H1 (cell line): ENCODE measurements around the gene CYSLTR1. TPM values are rescaled to one million over a fixed set of nuclear protein-coding genes. Genes with fewer than 3 reads are reported as not detected.

Experiments
- CTCF ChIA-PET: fragments of 300-600 bp; sonication (Branson Sonifier 250); formaldehyde crosslinking; loops from one replicate; lab custom pipeline; 2021; ENCODE audit not compliant: partially characterized antibody; lab: Charles Lee
- POLR2A ChIA-PET: fragments of 300-600 bp; sonication (Branson Sonifier 250); formaldehyde crosslinking; loops from one replicate; lab custom pipeline; 2021; ENCODE audit warnings: inconsistent platforms; ENCODE audit not compliant: partially characterized antibody; lab: Charles Lee
- DNase-seq, 2 experiments: peaks; one replicate each; pipeline versions ENCODE4 v3.0.0 to v3.0.0-alpha.2; 2010 to 2022; ENCODE audit warnings: low spot score in 2 of 2, low read depth in 1 of 2, mixed read lengths in 1 of 2
- FAIRE-seq: peaks from 2 replicates; lab custom pipeline; 2011; peaks lifted over from hg19 to GRCh38; lab: Jason Lieb, UNC
- H2AFZ ChIP-seq: 2 replicates; pipeline ENCODE4 v1.8.1; 2012; ENCODE audit warnings: low read length, inconsistent platforms
- H2AK5ac ChIP-seq: 2 replicates; pipeline ENCODE4 v1.6.1; 2013; ENCODE audit warnings: low read depth, low read length
- H2BK120ac ChIP-seq: replicated peaks from 2 replicates; pipeline ENCODE3; 2013; ENCODE audit warnings: low read depth, low read length, inconsistent platforms
- H2BK12ac ChIP-seq: 2 replicates; pipeline ENCODE4 v1.6.1; 2013; ENCODE audit warnings: low read depth, low read length
- H2BK15ac ChIP-seq: 2 replicates; pipeline ENCODE4 v1.6.1; 2013; ENCODE audit warnings: low read length
- H2BK20ac ChIP-seq: 2 replicates; pipeline ENCODE4 v1.6.1; 2013; ENCODE audit warnings: low read length
- H2BK5ac ChIP-seq: 2 replicates; pipeline ENCODE4 v1.6.1; 2013; ENCODE audit warnings: low read depth, low read length
- H3K14ac ChIP-seq: 2 replicates; pipeline ENCODE4 v1.6.1; 2013; ENCODE audit warnings: inconsistent platforms; ENCODE audit not compliant: insufficient read length
- H3K18ac ChIP-seq: 2 replicates; pipeline ENCODE4 v1.6.1; 2013; ENCODE audit warnings: low read length; ENCODE audit errors: extremely low read depth
- H3K23ac ChIP-seq: 2 replicates; pipeline ENCODE4 v1.6.1; 2013; ENCODE audit warnings: inconsistent platforms; ENCODE audit not compliant: insufficient read length
- H3K23me2 ChIP-seq: 2 replicates; pipeline ENCODE4 v1.6.1; 2013; ENCODE audit warnings: low read depth, low read length
- H3K27ac ChIP-seq: 2 replicates; pipeline ENCODE4 v1.6.1; 2011; ENCODE audit warnings: low read depth, low read length, inconsistent platforms
- H3K27me3 ChIP-seq, 4 experiments: replicated peaks in 1 of 4; 1 replicate in 1 of 4; 2 replicates in 3 of 4; pipeline versions ENCODE4 v1.6.1 to v1.8.1; 2011 to 2013; ENCODE audit warnings: low read length in 3 of 4, mild to moderate bottlenecking in 3 of 4, inconsistent platforms in 2 of 4, mixed read lengths in 2 of 4, moderate library complexity in 1 of 4; ENCODE audit not compliant: control insufficient read depth in 3 of 4, insufficient read depth in 3 of 4; ENCODE audit errors: extremely low read depth in 1 of 4
- H3K36me3 ChIP-seq, 4 experiments: 2 replicates each; pipeline versions ENCODE4 v1.6.1 to v1.8.1; 2011 to 2013; ENCODE audit warnings: mild to moderate bottlenecking in 4 of 4, low read length in 3 of 4, moderate library complexity in 2 of 4, control low read depth in 1 of 4, inconsistent platforms in 1 of 4; ENCODE audit not compliant: insufficient read depth in 4 of 4, control insufficient read depth in 2 of 4
- H3K4ac ChIP-seq: replicated peaks from 2 replicates; pipeline ENCODE3; 2013; ENCODE audit warnings: low read length, low read depth, mixed read lengths, inconsistent platforms; ENCODE audit not compliant: insufficient read length
- H3K4me1 ChIP-seq, 4 experiments: replicated peaks in 1 of 4; 1 replicate in 1 of 4; 2 replicates in 3 of 4; pipeline versions ENCODE4 v1.6.1 to v1.8.1; 2011 to 2013; ENCODE audit warnings: low read length in 3 of 4, inconsistent platforms in 2 of 4, mixed read lengths in 1 of 4; ENCODE audit not compliant: insufficient read depth in 4 of 4, control insufficient read depth in 3 of 4
- H3K4me2 ChIP-seq, 2 experiments: 2 replicates each; pipeline versions ENCODE4 v1.6.1 to v1.8.1; 2011 to 2013; ENCODE audit warnings: low read depth in 2 of 2, low read length in 2 of 2, control low read depth in 1 of 2, inconsistent platforms in 1 of 2, mild to moderate bottlenecking in 1 of 2; ENCODE audit not compliant: insufficient read depth in 1 of 2
- H3K4me3 ChIP-seq, 4 experiments: fragments of 200-600, 300-600 bp in 1 of 4; sonication (generic), shearing (Covaris generic), sonication (Bioruptor Twin) in 1 of 4; 2 replicates each; pipeline versions ENCODE4 v1.5.1 to v1.8.1; 2011 to 2016; ENCODE audit warnings: low read length in 4 of 4, low read depth in 3 of 4, control low read depth in 2 of 4, inconsistent platforms in 2 of 4, mild to moderate bottlenecking in 2 of 4, mixed read lengths in 1 of 4, moderate library complexity in 1 of 4; ENCODE audit not compliant: insufficient read depth in 2 of 4; ENCODE audit errors: extremely low read depth in 1 of 4
- H3K56ac ChIP-seq: replicated peaks from 2 replicates; pipeline ENCODE3; 2013; ENCODE audit warnings: low read depth, mild to moderate bottlenecking, mixed read lengths, low read length, inconsistent platforms; ENCODE audit not compliant: insufficient read length
- H3K79me1 ChIP-seq: 2 replicates; pipeline ENCODE4 v1.6.1; 2013; ENCODE audit warnings: low read depth, low read length, control low read depth
- H3K79me2 ChIP-seq, 2 experiments: 2 replicates each; pipeline versions ENCODE4 v1.6.1 to v1.8.1; 2012 to 2013; ENCODE audit warnings: low read length in 2 of 2, mild to moderate bottlenecking in 2 of 2, inconsistent platforms in 1 of 2; ENCODE audit not compliant: insufficient read depth in 2 of 2, control insufficient read depth in 1 of 2
- H3K9ac ChIP-seq, 4 experiments: replicated peaks in 1 of 4; 1 replicate in 1 of 4; 2 replicates in 3 of 4; pipeline versions ENCODE4 v1.6.1 to v1.8.1; 2011 to 2013; ENCODE audit warnings: low read depth in 3 of 4, low read length in 3 of 4, control low read depth in 2 of 4, mild to moderate bottlenecking in 2 of 4, moderate library complexity in 2 of 4, inconsistent platforms in 1 of 4; ENCODE audit errors: extremely low read depth in 1 of 4
- H3K9me3 ChIP-seq, 2 experiments: 2 replicates each; pipeline versions ENCODE4 v1.6.1 to v1.8.1; 2012 to 2013; ENCODE audit warnings: mild to moderate bottlenecking in 2 of 2, moderate library complexity in 2 of 2, control low read depth in 1 of 2, inconsistent platforms in 1 of 2, low read depth in 1 of 2, low read length in 1 of 2, mixed read lengths in 1 of 2; ENCODE audit not compliant: insufficient read depth in 2 of 2
- H4K20me1 ChIP-seq, 2 experiments: replicated peaks in 1 of 2; 2 replicates each; pipeline versions ENCODE3 to v1.8.1; 2011 to 2013; ENCODE audit warnings: inconsistent platforms in 2 of 2, low read length in 2 of 2, mild to moderate bottlenecking in 1 of 2; ENCODE audit not compliant: insufficient read depth in 2 of 2, control insufficient read depth in 1 of 2
- H4K5ac ChIP-seq: 2 replicates; pipeline ENCODE4 v1.6.1; 2013; ENCODE audit warnings: low read length, low read depth, mixed read lengths, inconsistent platforms; ENCODE audit not compliant: insufficient read length
- H4K8ac ChIP-seq: 2 replicates; pipeline ENCODE4 v1.8.0; 2013; ENCODE audit warnings: mild to moderate bottlenecking, moderate library complexity, low read length, inconsistent platforms; ENCODE audit not compliant: insufficient read depth; ENCODE audit errors: extremely low read depth
- H4K91ac ChIP-seq: replicated peaks from 2 replicates; pipeline ENCODE3; 2013; ENCODE audit warnings: low read length, mixed read lengths, inconsistent platforms; ENCODE audit not compliant: insufficient read length
- CBX5 ChIP-seq: fragments of 300-800, 300-1000 bp; sonication (generic); IDR thresholded peaks from 2 replicates; pipeline ENCODE4 v1.7.1; 2016; ENCODE audit warnings: antibody characterized with exemption, low read length, low read depth
- CEBPB ChIP-seq: IDR thresholded peaks from 2 replicates; pipeline ENCODE4 v1.6.1; 2012; ENCODE audit warnings: low read depth, low read length
- CTBP2 ChIP-seq: IDR thresholded peaks from 2 replicates; pipeline ENCODE4 v1.7.0; 2011; ENCODE audit warnings: borderline replicate concordance, mild to moderate bottlenecking, moderate library complexity, mixed read lengths, low read length; ENCODE audit not compliant: insufficient read depth, insufficient read length
- EP300 ChIP-seq, 2 experiments: IDR thresholded peaks; 1 replicate in 1 of 2; 2 replicates in 1 of 2; pipeline ENCODE4 v1.6.1; 2011 to 2012; ENCODE audit warnings: low read depth in 2 of 2, low read length in 2 of 2, mild to moderate bottlenecking in 2 of 2, borderline replicate concordance in 1 of 2, inconsistent platforms in 1 of 2, moderate library complexity in 1 of 2
- GABPA ChIP-seq: IDR thresholded peaks from 2 replicates; pipeline ENCODE4 v1.6.1; 2011; ENCODE audit warnings: mild to moderate bottlenecking, low read length, moderate library complexity, borderline replicate concordance; ENCODE audit not compliant: insufficient read depth
- KDM4A ChIP-seq: IDR thresholded peaks from one replicate; pipeline ENCODE4 v1.7.1; 2012; ENCODE audit warnings: low read depth, mild to moderate bottlenecking, moderate library complexity, low read length, inconsistent platforms; ENCODE audit not compliant: severe bottlenecking
- MAFK ChIP-seq: IDR thresholded peaks from 2 replicates; pipeline ENCODE4 v1.6.1; 2012; ENCODE audit warnings: low read depth, mild to moderate bottlenecking, improper control_type of control experiment, low read length
- PHF8 ChIP-seq: fragments of 200-600 bp; sonication (generic); conservative IDR thresholded peaks from 2 replicates; pipeline ENCODE4 v1.7.1; 2012; ENCODE audit warnings: low read depth, mild to moderate bottlenecking, inconsistent platforms, low read length, moderate library complexity
- SUZ12 ChIP-seq: fragments of 200-600 bp; sonication (generic); IDR thresholded peaks from 2 replicates; pipeline ENCODE4 v1.6.1; 2012; ENCODE audit warnings: mild to moderate bottlenecking, inconsistent platforms, low read length, moderate library complexity, mixed read lengths
- TBP ChIP-seq: IDR thresholded peaks from 2 replicates; pipeline ENCODE4 v1.6.1; 2011; ENCODE audit warnings: low read depth, low read length, improper control_type of control experiment
- WGBS, 2 experiments: shearing (Covaris generic) in 1 of 2; methylation state at CpG; one replicate each; pipeline versions ENCODE4 v1.1.6 to v1.1.7; 2013 to 2015; ENCODE audit warnings: low lambda C conversion rate in 2 of 2, mixed read lengths in 2 of 2, inconsistent platforms in 1 of 2, low coverage in 1 of 2, missing lambda C conversion rate in 1 of 2; ENCODE audit not compliant: insufficient replicate concordance in 2 of 2, insufficient coverage in 1 of 2, insufficient read length in 1 of 2; ENCODE audit errors: extremely low coverage in 1 of 2, missing lambda C conversion rate in 1 of 2; 5-methylcytosine and 5-hydroxymethylcytosine counted together
- polyA plus RNA-seq, 7 experiments: library from polyadenylated mRNA; depleted of rRNA in 3 of 7; stranded (reverse) in 5 of 7; unstranded in 2 of 7; fragments of >200 nt in 5 of 7; fragments of 200-250 nt in 2 of 7; gene quantifications; 1 replicate in 5 of 7; 2 replicates in 1 of 7; 4 replicates in 1 of 7; pipeline versions ENCODE4 v1.2.1 to v1.2.3, GENCODE V29; 2011 to 2013; ENCODE audit warnings: missing spikeins in 2 of 7, mixed read lengths in 2 of 7
- total RNA-seq: library from RNA; stranded (reverse); fragmentation: NEBNext Ultra II Directional; extraction: Animal tissue kit (Norgen Biotek cat#: 25700); gene quantifications from 2 replicates; pipeline ENCODE4 v1.2.1, GENCODE V29; 2021
- TF ChIP-seq, protein P1 (sequence below): IDR thresholded peaks from 2 replicates; pipeline ENCODE4 v1.6.1; 2011; ENCODE audit warnings: low read depth, mild to moderate bottlenecking, low read length; ENCODE audit not compliant: insufficient read depth
- TF ChIP-seq, protein P2 (sequence below): IDR thresholded peaks from 2 replicates; pipeline ENCODE4 v1.6.1; 2011; ENCODE audit warnings: low read length, improper control_type of control experiment

The CYSLTR1 gene
- total and polyA plus RNA-seq, 2 of the 8 experiments (the other 6 are each of a cell fraction or from before 2014, with no cell fraction given), result 0.09 TPM

DNA sequence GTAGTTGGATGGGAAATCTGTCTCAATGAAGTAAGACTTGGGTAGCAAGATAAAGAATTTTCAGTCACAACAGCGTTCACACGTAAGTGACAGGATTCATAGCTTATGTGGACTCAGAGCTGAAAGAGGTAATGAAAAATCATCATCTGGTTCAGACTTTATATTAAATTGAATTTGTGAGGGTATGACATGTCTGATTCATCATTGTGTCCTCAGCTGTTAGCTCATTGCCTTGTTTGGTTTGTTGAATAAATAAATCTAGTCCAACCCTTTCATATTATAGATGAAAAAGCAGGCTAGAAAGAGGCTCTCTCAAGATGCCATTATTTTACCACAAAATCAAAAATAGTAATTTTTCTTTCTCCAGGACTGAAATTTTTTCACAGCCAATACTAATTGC is 2.7 kb upstream of the CYSLTR1 start:
- Histone ChIP-seq H2BK120ac (no peak overlapping the region), H3K79me1 (no peaks in the 10 kb centered on the region), H3K36me3 (no peaks in the 10 kb centered on the region), H3K4me2 (no peak overlapping the region), H4K91ac (no peak overlapping the region), H4K8ac (no peak overlapping the region), H2BK15ac (no peak overlapping the region), H3K9me3 (no peaks in the 10 kb centered on the region), H3K4ac (no peak overlapping the region), H3K27me3 (no peaks in the 10 kb centered on the region), H2BK5ac (no peak overlapping the region), H2AK5ac (no peak overlapping the region), H3K4me1 (peaks cover 0 to 5% (median 1%) of the 10 kb centered on the region in 4 experiments; a peak in 2 of 7 replicates), H4K5ac (no peak overlapping the region), H3K14ac (no peak overlapping the region), H2BK20ac (no peak overlapping the region), H3K27ac (no peak overlapping the region), H3K23ac (no peak overlapping the region), H3K79me2 (no peaks in the 10 kb centered on the region), H2BK12ac (no peak overlapping the region), H3K4me3 (no peak overlapping the region), H3K56ac (no peak overlapping the region), H4K20me1 (no peaks in the 10 kb centered on the region), H3K18ac (no peak overlapping the region), H3K23me2 (no peaks in the 10 kb centered on the region), H2AFZ (no peak overlapping the region), H3K9ac (no peak overlapping the region)
- 83% methylated on average over 2 of the region's 2 CpGs; no CpG with 5 or more reads in 1 of the 2 experiments for WGBS, 2 experiments
- ChIA-PET CTCF (no interaction called here), POLR2A (interaction anchor here (0.5 kb wide), 1 partner anchor 204 kb away, joined by 3 read pairs; no protein-coding TSS in a partner anchor)
- FAIRE-seq, result no peak
- DNase-seq, result no peak
- TF ChIP-seq CBX5, result no peak
- TF ChIP-seq, protein P1, sequence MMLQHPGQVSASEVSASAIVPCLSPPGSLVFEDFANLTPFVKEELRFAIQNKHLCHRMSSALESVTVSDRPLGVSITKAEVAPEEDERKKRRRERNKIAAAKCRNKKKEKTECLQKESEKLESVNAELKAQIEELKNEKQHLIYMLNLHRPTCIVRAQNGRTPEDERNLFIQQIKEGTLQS, result no peak
- TF ChIP-seq MAFK, result no peak
- no peak for TF ChIP-seq EP300 (IDR thresholded peaks at IDR 0.05; ENCODE audit: borderline replicate concordance in 1 of 2, low read depth in 2 of 2, low read length in 2 of 2)
- no peak for TF ChIP-seq CTBP2
- TF ChIP-seq KDM4A, result no peak
- no peak for TF ChIP-seq TBP
- TF ChIP-seq, protein P2, sequence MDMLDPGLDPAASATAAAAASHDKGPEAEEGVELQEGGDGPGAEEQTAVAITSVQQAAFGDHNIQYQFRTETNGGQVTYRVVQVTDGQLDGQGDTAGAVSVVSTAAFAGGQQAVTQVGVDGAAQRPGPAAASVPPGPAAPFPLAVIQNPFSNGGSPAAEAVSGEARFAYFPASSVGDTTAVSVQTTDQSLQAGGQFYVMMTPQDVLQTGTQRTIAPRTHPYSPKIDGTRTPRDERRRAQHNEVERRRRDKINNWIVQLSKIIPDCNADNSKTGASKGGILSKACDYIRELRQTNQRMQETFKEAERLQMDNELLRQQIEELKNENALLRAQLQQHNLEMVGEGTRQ, result no peak
- no peak for TF ChIP-seq PHF8
- no peak for TF ChIP-seq GABPA
- TF ChIP-seq SUZ12, result no peak
- TF ChIP-seq CEBPB, result no peak
